HG02852 (cell line): ENCODE results near the gene PHF11.
"Not testable (repeated sequence)": the region's sequence is repeated elsewhere in the genome, so short reads cannot be mapped to it uniquely, and the experiment has no call there.

Experiments
- ATAC-seq: cut with Tn5 transposase; IDR thresholded peaks from one replicate; pipeline ENCODE4 v1.9.1; 2021; ENCODE audit warnings: mild to moderate bottlenecking, moderate library complexity; ENCODE audit not compliant: unreplicated experiment

The PHF11 gene

GRCh38 chr13:49543656-49544055, 47.9 kb downstream of the PHF11 start:
- no peak for ATAC-seq

- no peak for ATAC-seq
Observed at GRCh38 chr13:49545661-49546060, 49.9 kb downstream of the PHF11 start.

DNA sequence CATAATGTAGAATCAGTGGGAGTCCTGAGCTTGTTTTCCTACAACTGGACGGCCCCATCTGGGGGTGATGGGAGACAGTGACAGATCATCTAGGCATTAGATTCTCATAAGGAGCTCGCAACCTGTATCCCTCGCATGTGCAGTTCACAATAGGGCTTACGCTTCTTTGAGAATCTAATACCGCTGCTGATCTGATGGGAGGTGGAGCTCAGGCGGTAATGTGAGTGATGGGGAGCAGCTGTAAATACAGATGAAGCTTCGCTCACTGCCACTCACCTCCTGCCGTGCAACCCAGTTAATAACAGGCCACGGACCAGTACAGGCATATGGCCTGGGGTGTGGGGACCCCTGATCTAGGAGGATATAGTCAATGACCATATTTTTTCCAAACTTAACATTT, 50.8 kb downstream of the PHF11 start:
- no peak for ATAC-seq

DNA sequence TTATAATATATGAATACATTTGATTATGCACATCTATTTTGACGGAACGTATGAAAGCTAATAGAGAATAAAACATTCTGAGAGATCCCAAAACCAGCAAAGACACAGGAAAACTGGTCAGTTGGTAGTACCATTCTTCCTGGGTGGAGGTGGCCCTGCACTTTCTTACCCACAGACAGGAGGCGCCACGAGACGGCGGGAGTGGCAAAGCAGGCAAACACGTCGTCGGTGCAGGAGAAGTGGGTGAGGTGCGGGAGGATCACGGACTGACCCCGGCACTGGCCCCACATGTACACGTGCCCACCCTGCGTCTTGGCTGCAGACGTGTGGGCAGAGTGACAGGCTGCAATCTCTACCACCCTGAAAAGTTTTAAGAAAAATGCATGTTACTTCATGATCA, 53.5 kb downstream of the PHF11 start:
- no peak for ATAC-seq

GRCh38 chr13:49550942-49551644, 55.3 kb downstream of the PHF11 start:
- no peak for ATAC-seq

GRCh38 chr13:49553888-49554287, 58.1 kb downstream of the PHF11 start:
- ATAC-seq: no peak

- no peak for ATAC-seq
Observed at GRCh38 chr13:49554387-49554786, 58.6 kb downstream of the PHF11 start.

DNA sequence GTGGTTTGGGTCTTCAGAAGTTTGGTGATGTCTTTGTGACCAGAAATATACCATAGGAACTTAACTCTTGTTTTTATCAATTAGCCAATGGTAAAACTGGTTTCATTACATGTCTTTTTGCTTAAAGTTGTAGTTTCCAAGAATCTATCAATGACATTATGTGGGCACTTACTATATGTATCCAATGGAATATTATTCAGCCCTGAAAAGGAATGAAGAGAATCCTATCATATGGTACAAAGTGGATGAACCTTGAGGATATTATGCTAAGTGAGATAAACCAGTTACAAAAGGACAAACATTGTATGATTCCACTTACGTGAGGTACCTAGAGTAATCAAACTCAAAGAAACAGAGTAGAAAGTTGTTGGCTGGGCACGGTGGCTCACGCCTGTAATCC, 63.3 kb downstream of the PHF11 start:
- ATAC-seq: no peak

DNA sequence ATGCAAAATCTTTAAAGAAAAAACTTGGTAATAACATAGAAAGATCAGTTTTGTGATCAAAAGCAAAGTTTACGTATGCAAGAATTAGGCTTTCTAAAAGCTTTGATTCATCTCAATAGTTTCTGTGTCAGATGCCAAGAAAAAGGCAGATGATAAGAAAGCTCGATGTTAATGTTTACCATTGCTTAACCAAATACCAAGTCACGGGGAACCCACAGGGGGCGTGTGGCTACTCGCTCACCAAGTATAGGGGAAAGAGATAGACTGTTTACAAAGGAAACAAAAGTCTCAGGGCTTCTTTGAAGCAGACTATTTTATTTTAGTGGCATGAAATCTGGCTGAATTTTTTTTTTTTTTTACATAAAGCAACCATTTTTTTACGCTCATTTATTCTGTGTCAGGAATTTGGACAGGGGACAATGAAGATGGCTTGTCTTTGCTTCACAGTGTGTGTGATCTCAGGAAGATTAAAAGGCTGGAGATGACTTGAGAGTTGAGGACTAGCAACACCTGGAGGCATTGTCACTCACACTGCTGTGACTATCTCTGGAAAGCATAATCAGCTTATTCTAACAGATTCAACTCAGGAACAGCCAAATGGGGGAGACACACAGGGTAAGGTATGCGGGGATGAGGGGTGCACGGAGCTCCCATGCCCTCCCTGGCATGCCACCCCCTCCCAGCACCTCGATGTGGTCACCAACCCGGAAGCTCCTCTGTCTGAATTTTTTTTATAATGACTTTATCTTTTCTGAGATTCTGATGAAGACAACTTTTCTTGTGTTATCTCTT, 64.7 kb downstream of the PHF11 start:
- ATAC-seq: no peak

GRCh38 chr13:49561062-49561410, 65.3 kb downstream of the PHF11 start:
- no peak for ATAC-seq

DNA sequence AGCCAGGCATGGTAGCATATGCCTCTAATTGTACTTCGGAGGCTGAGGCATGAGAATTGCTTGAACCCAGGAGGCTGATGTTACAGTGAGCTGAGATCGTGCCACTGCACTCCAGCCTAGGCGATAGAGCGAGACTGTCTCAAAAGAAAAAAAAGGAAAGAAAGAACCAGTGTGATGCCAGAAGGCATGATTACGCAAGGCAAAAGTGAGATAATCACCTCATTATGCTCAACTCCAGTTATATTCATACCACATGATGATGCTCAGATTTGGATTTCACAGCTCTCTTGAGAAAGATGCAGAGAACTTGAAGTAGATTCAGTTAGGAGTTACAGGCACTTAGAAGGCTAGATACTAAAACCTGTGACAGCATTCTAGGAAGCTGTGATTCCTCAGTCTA, 67.8 kb downstream of the PHF11 start:
- ATAC-seq: no peak

DNA sequence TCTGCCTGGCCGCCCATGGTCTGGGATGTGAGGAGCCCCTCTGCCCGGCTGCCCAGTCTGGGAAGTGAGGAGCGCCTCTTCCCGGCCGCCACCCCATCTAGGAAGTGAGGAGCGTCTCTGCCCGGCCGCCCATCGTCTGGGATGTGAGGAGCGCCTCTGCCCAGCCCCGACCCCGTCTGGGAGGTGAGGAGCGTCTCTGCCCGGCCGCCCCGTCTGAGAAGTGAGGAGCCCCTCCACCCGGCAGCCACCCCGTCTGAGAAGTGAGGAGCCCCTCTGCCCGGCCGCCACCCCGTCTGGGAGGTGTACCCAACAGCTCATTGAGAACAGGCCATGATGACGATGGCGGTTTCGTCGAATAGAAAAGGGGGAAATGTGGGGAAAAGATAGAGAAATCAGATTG, 69.7 kb downstream of the PHF11 start:
- ATAC-seq: not testable (repeated sequence)

DNA sequence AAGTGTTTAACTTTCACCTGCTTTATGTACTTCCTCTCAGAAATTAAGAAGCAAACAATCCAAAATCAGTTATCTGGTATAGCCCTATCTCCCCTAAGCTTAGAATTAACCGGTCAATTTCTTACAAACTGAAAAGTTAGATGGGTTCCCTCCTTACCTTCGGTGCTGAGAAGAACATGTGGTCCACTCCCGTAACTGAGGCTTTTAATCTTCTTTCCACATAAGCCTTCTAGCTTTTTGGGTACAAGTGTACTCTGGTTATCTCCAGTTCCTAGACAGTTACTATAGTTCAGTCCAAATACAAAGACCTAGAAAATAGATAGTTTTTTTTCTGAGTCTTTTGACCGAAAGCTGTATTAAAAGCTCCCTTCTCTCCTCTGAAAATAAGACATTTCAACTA, 70.7 kb downstream of the PHF11 start:
- no peak for ATAC-seq

DNA sequence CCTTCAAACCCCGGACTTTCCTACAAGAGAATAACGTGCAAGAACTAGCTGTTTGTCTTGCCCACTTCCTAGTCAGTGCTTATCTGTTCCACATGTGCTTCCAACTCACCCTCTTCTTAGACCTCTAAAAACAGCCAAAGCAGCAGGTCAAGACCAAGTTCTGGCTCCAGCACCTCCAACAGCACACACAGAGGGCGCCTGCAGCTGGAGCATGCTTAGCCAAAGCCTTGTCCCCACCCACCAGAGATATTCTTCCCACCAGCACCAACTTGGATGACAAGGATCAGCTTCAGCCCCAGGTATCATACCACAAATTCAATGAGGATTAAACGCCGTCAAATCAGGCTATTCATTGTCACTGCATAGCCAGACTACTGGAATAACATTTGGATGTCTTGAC, 71.7 kb downstream of the PHF11 start:
- no peak for ATAC-seq

DNA sequence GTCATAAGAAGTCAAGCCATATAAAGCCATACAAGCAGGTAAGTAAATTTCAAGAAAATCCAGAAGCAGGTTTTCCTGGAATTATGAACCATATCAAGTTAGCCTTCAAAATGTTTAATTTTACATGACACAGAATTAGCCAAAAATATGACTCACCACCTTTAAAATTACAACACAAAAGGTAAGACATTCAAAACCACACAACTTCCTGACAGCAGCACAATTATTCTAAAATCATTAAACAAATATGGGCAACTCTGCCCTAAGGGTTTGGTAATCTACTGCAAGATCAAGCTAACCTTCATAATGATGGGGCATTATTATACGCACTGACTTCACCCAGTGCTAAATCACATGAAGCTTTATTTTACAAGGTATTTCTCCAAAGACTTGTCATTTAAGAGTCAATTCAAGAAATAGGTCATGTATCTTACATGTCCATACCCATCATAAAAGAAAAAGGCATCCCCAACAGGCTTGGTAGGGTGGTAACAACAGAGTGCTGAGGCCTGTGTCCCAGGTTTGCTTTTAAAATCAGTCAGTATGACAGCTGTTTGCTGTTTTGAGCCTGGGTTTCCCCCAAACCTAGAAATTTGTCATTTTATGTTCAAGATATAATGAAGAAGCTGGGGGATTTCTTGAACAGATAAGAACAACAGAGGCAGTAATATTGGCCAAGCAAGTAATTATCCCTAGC, 74.4 kb downstream of the PHF11 start:
- peak; percentile 67 for ATAC-seq

GRCh38 chr13:49571299-49572240, 75.8 kb downstream of the PHF11 start:
- ATAC-seq: no peak
